22Rv1 (cell line): Measurements from ENCODE around the gene INTS6.

Experiments used
- ZFX ChIP-seq: fragments of 450-650 bp; IDR thresholded peaks from 2 replicates; pipeline ENCODE4 v1.6.1; 2017; ENCODE audit warnings: antibody characterized with exemption, borderline replicate concordance
- TF ChIP-seq, protein P1 (sequence below): fragments of 450-650 bp; IDR thresholded peaks from 2 replicates; pipeline ENCODE4 v1.5.1; 2017; ENCODE audit warnings: mild to moderate bottlenecking

DNA sequence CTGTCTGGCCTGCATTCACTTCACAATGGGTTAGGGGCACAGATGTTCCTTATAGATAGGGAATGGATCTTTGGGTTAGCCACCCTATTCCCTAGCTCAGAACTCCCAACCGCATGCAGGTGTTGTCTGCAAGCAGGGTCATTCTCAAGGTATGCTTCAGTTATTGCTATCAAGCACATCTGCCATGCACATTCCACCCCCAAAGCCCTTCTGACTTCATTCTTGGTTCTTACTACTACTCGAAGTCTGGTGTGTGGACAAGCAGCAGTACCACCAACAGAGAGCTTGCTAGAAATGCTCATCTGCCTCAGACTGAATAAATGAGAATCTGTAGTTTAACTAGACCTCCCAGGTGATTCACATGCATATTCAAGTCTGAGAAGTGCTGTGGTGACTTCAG, 82.0 kb downstream of the INTS6 start:
- TF ChIP-seq, protein P1, sequence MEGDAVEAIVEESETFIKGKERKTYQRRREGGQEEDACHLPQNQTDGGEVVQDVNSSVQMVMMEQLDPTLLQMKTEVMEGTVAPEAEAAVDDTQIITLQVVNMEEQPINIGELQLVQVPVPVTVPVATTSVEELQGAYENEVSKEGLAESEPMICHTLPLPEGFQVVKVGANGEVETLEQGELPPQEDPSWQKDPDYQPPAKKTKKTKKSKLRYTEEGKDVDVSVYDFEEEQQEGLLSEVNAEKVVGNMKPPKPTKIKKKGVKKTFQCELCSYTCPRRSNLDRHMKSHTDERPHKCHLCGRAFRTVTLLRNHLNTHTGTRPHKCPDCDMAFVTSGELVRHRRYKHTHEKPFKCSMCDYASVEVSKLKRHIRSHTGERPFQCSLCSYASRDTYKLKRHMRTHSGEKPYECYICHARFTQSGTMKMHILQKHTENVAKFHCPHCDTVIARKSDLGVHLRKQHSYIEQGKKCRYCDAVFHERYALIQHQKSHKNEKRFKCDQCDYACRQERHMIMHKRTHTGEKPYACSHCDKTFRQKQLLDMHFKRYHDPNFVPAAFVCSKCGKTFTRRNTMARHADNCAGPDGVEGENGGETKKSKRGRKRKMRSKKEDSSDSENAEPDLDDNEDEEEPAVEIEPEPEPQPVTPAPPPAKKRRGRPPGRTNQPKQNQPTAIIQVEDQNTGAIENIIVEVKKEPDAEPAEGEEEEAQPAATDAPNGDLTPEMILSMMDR = no peak
- no peak for TF ChIP-seq ZFX
